Measurements from ENCODE around the gene RNF212. TPM values are rescaled to one million over a fixed set of nuclear protein-coding genes. Genes with fewer than 3 reads are reported as not detected.

Gene RNF212
- polyA plus RNA-seq (2012; ENCODE audit: insufficient read length, low read depth), result not detected

GRCh38 chr4:1113311-1114009 lies at the start of gene RNF212:
Gene RNF212 (minus strand): TSS chr4:1113564. CDS start chr4:1113464, 100 bp downstream.
- no peak for TF ChIP-seq FOXP2 (optimal IDR thresholded peaks at IDR 0.05; ENCODE audit: borderline replicate concordance, extremely low read depth, extremely low read length, insufficient read depth)
- no peak for TF ChIP-seq SIN3A (IDR thresholded peaks at IDR 0.05; ENCODE audit: borderline replicate concordance, insufficient read depth, low read length)
- TF ChIP-seq POLR2AphosphoS5 (IDR thresholded peaks at IDR 0.05; ENCODE audit: low read depth, low read length), result no peak
- no peak for TF ChIP-seq TAF1 (IDR thresholded peaks at IDR 0.05; ENCODE audit: borderline replicate concordance, insufficient read depth, low read length)
- no peak for TF ChIP-seq REST (IDR thresholded peaks at IDR 0.05; ENCODE audit: insufficient read depth in 1 of 2, low read depth in 2 of 2, low read length in 2 of 2)

GRCh38 chr4:1160351-1160750 lies 47.0 kb upstream of the RNF212 start:
- TF ChIP-seq FOXP2 (optimal IDR thresholded peaks at IDR 0.05; ENCODE audit: borderline replicate concordance, extremely low read depth, extremely low read length, insufficient read depth), result no peak

DNA sequence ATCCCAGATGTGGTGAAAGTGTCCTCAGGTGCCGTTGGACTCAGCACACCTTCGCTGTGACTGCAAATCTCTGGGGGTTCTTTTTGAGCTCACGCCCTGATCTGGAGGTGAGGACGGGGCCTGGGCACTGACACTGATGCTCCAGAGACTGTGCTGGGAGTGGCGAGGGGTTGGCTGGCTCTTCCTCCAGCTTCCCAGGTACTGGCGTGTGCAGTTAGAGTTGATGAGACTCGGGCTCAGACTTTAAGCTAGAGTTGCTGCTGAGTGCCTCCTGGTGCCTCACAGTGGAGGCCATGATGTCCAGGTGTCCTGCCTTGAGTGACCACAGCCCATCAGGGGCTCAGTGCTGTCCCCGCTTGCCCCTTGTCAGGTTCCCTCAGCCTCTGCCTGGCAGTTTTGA lies 42.7 kb upstream of the RNF212 start:
- TF ChIP-seq POLR2AphosphoS5 (IDR thresholded peaks at IDR 0.05; ENCODE audit: low read depth, low read length), result no peak

GRCh38 chr4:1155314-1155713 lies 42.0 kb upstream of the RNF212 start:
- TF ChIP-seq FOXP2 (optimal IDR thresholded peaks at IDR 0.05; ENCODE audit: borderline replicate concordance, extremely low read depth, extremely low read length, insufficient read depth) (no peak), SIN3A (IDR thresholded peaks at IDR 0.05; ENCODE audit: borderline replicate concordance, insufficient read depth, low read length) (no peak), POLR2AphosphoS5 (IDR thresholded peaks at IDR 0.05; ENCODE audit: low read depth, low read length) (no peak), TAF1 (IDR thresholded peaks at IDR 0.05; ENCODE audit: borderline replicate concordance, insufficient read depth, low read length) (no peak), REST (IDR thresholded peaks at IDR 0.05; ENCODE audit: insufficient read depth in 1 of 2, low read depth in 2 of 2, low read length in 2 of 2) (no peak)

- TF ChIP-seq SIN3A (IDR thresholded peaks at IDR 0.05; ENCODE audit: borderline replicate concordance, insufficient read depth, low read length), result no peak
- TF ChIP-seq TAF1 (IDR thresholded peaks at IDR 0.05; ENCODE audit: borderline replicate concordance, insufficient read depth, low read length), result no peak
- TF ChIP-seq REST (IDR thresholded peaks at IDR 0.05; ENCODE audit: insufficient read depth in 1 of 2, low read depth in 2 of 2, low read length in 2 of 2), result no peak
- no peak for TF ChIP-seq FOXP2 (optimal IDR thresholded peaks at IDR 0.05; ENCODE audit: borderline replicate concordance, extremely low read depth, extremely low read length, insufficient read depth)
- no peak for TF ChIP-seq POLR2AphosphoS5 (IDR thresholded peaks at IDR 0.05; ENCODE audit: low read depth, low read length)
These were observed 41.3 kb upstream of the RNF212 start for GRCh38 chr4:1154523-1155182.

DNA sequence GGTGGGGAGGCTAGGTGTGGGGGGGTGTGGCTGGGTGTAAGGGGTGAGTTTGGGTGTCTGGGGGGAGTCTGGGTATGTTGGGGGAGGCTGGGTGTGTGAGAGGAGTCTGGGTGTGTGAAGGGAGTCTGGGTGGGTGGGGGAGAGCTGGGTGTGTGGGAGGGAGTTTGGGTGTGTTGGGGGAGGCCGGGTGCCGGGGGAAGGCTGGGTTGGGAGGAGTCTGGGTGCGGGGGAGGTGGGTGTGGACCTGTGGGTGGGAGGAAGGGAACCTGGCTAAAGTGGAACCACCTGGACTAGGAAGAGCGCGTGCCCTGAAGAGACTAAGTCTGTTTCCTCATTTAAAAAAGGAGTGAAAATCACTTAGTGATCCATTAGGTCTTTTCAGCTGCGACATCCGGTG lies 40.8 kb upstream of the RNF212 start:
- TF ChIP-seq FOXP2 (optimal IDR thresholded peaks at IDR 0.05; ENCODE audit: borderline replicate concordance, extremely low read depth, extremely low read length, insufficient read depth) (no peak), TAF1 (IDR thresholded peaks at IDR 0.05; ENCODE audit: borderline replicate concordance, insufficient read depth, low read length) (no peak), POLR2AphosphoS5 (IDR thresholded peaks at IDR 0.05; ENCODE audit: low read depth, low read length) (no peak), REST (IDR thresholded peaks at IDR 0.05; ENCODE audit: insufficient read depth in 1 of 2, low read depth in 2 of 2, low read length in 2 of 2) (no peak), SIN3A (IDR thresholded peaks at IDR 0.05; ENCODE audit: borderline replicate concordance, insufficient read depth, low read length) (no peak)
